GM21576 (cell line): ENCODE measurements around the gene TRIM47.
"Not testable (repeated sequence)": the region's sequence is repeated elsewhere in the genome, so short reads cannot be mapped to it uniquely, and the experiment has no call there.

Experiments
- ATAC-seq: cut with Tn5 transposase; IDR thresholded peaks from one replicate; pipeline ENCODE4 v1.9.1; 2021; ENCODE audit warnings: mild to moderate bottlenecking, moderate library complexity; ENCODE audit not compliant: unreplicated experiment

The TRIM47 gene

DNA sequence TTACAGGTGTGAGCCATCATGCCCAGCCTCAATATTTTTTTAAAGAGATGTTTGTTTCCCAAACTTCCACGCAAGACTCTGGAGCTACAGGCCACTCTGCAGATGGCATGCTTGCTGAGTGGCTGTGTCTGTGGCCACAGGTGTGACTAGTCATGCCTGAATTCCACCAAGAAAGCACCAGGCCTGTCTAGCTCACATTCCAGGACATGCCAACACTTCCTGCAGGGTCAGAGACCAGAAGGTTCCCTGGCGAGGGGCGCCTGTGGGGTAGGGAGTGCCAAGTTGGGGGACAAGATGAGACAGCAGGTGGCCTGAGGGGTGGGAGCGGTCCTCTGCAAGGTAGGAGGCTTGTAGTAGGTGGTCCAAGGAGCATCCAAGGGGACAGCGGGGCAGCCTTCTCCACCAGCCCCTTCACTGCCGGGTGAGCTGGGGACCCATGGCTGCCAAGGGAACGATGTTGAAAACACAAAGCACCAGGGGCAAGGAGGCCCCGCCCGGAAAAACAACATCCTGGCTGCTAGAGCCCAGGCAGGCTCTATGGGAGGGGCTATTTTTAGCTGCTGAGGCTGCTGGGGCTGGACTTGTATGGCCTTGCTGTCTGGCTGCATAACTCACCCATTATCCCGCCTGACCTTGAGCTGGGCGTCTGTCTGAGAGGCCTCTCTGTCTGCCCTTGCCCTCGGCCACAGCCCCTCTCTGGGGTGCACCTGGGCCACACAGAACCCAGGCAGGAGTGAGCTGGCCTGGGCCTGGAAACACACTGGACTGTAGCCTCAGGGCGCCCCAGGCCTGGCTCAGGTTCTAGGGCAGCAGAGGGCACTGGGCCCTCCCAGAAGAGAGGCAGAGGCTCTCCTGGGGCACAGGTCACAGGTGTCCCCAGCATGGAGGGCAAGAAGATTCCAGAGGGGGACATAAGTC, 5.7 kb downstream of the TRIM47 start:
- no peak for ATAC-seq

DNA sequence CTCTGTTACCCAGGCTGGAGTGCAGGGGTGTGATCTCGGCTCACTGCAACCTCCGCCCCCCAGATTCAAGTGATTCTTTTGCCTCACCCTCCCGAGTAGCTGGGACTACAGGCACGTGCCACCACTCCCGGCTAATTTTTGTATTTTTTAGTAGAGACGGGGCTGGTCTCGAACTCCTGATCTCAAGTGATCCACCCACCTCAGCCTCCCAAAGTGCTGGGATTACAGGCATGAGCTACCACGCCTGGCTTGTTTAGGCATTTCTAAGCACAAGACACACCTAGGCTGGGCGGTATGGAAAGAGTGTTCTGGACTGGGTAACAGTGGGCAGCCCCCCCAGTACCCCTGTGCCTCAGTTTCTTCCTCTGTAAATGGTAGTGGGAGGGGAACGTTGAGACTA, 8.2 kb downstream of the TRIM47 start:
- not testable (repeated sequence) for ATAC-seq

DNA sequence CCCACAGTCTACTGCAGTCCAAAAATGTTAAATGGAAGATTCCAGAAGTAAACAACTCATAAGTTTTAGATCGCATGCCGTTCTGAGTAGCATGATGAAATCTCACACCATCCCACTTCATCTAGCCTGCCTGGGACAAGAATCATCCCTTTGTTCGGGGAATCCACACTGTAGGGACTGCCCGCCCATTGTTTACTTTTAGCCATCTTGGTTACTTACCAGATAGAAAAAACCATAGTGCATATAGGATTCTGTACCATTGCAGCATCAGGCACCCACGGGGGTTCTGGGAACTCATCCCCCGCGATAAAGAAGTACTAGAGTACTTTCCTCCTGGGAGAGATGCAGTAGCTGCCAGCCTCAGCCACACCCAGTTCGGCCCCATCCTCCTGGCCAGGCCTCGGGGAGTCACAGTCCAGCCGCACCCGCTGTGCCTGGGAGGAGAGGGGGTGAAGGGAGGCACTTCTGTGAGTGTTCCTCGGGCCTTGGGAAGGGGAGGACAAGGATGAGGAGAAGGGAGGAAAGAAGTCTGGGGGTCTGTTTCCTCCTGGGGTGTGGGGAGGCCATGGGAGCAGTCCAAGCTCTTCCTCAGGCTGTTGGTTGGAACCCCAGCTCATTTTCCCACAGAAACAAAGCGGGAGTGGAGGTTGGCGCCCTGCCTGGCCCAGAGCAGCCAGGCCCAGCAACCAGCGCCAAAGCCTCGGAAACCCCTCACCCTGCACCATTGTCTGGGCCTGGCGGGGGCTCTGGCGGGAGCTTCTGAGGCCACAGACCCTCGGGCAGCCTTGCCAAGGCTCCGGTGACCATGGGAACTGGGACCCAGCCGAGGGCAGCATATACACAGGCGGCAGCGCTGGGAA, 8.9 kb downstream of the TRIM47 start:
- ATAC-seq = no peak

DNA sequence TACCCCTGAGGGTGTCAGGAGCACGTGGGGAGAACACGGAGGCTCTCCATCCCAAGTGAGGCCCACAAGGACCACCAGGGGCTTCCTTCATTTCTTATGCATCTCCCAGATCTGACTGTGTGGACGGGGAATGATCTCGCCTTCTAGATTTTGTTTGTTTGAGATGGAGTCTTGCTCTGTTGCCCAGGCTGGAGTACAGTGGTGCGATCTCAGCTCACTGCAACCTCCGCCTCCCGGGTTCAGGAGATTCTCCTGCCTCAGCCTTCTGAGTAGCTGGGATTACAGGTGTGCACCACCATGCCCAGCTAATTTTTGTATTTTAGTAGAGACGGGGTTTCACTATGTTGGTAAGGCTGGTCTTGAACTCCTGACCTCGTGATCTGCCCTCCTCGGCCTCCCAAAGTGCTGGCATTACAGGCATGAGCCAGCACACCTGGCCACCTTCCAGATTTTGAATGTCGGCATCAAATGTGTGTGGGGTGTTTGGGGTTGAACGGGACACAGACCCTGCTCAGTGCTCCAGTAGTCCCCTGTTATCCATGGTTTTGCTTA, 9.6 kb downstream of the TRIM47 start:
- ATAC-seq = not testable (repeated sequence)

DNA sequence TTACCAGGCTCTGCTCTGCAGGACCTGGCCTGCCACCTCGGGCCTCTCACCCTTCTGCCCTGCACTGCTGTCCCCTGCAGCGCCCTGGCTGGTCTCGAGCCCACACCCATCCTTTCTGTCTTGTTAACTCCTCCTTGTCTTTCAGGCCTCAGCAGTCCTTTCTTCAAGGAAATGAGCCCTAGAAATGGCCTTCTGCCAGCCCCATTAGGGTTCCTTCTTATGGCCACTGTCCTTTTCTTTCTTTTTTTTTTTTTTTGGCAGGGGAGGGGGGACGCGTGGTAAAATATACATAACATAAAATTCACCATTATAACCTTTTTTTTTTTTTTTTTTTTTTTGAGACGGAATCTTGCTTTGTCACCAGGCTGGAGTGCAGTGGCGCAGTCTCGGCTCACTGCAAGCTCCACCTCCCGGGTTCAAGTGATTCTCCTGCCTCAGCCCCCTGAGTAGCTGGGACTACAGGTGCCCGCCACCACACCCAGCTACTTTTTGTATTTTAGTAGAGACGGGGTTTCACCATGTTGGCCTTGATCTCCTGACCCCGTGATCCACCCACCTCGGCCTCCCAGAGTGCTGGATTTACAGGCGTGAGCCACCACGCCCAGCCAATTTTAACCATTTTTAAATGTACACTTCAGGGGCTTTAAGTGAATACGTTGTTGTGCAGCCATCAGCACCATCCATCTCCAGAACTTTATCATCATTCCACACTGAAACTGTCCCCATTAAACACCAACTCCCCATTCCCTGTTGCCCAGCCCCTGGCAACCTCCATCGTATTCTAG, 12.8 kb downstream of the TRIM47 start:
- not testable (repeated sequence) for ATAC-seq

DNA sequence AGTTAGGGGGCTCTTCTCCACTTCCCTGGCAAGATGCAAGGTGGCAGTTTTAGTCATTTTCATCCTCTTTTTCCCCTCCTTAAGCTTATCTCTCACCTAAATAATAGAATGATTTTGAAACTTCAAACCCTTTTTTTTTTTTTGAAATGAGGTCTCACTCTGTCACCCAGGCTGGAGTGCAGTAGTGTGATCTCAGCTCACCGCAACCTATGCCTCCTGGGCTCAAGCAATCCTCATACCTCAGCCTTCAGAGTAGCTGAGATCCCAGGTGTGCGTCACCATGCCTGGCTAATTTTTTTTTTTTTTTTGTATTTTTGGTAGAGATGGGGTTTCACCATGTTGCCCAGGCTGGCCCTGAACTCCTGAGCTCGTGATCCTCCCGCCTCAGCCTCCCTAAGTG, 13.5 kb downstream of the TRIM47 start:
- peak; percentile 22 for ATAC-seq

DNA sequence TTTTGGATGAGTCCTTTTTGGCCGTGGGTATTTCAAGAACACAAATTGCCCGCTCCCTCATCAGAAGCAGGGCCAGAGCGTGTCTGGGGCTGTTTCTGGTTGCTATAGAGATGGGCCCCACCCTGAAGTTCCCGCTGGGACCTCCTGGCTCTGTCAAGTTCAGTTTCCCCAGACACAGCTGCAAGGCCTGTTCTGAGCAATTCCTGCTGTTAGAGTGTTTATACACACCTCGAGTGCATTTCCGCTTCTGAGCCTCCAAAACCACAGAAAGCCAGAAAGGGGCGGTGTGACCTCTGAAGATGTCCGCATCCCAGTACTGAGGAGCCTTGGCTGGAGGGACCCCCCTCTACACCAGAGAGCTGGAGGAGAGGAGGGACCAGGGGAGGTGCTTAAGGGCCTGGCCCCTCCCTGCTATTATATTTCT, 13.9 kb downstream of the TRIM47 start:
- peak; percentile 79 for ATAC-seq

DNA sequence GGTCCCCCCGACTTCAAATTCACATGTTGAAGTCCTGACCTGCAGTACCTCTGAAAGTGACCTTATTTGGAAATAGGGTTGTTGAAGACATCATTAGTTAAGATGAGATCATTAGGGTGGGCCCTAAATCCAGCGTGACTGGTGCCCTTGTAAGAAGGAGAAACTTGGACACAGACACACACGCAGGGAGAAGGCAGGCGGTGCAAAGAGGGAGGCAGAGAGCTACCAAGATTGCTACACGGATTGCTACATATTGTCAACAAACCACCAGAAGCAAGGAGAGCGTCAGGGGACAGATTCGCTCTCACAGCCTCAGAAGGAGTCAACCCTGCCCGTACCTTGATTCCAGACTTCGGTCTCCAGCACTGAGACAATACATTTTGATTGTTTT, 16.5 kb downstream of the TRIM47 start:
- no peak for ATAC-seq

DNA sequence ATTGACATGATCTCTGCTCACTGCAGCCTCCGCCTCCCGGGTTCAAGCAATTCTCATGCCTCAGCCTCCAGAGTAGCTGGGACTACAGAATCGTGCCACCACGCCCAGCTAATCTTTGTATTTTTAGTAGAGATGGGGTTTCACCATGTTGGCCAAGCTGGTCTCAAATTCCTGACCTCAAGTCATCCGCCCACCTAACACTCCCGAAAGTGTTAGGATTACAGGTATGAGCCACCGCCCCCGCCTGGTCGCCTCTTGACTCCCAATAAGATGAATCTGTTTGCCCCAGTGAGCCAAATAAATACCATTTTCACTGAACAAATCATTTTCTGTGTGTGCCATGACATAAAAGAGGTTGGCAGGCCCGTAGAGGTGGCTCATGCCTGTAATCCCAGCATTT, 19.0 kb downstream of the TRIM47 start:
- ATAC-seq = not testable (repeated sequence)

DNA sequence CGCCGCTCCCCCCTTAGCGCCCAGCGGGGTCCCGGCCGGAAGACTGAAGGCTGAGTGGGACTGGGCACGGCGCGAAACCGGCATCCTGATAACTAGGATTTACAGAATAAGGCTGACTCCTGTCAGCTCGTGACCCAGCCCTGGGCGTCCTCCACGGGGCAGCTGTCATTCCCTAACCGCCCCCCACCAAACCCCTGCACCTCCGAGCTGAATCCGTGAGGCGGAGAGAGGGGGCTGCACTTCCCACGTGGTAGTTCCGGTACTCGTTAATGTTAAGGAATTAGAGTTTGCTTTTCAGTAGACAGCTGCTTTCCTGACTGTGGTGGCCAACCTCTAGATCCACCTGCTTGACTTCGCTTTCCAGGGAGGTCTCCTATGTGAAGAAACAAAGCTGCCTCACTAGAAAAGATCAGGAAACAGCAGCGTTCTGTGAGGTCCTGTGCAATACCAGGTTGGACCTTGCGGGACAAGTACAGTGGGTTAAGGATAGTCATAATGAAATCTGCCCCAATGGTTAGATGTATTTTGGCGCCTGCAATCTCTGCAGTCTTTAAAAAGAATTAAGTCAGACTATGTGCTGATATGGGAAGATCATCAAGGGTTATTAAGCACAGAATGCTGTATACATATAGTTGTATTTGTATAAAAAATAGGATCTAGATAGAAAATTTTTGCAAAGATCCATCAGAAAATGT, 22.2 kb downstream of the TRIM47 start:
- peak; percentile 32 for ATAC-seq

DNA sequence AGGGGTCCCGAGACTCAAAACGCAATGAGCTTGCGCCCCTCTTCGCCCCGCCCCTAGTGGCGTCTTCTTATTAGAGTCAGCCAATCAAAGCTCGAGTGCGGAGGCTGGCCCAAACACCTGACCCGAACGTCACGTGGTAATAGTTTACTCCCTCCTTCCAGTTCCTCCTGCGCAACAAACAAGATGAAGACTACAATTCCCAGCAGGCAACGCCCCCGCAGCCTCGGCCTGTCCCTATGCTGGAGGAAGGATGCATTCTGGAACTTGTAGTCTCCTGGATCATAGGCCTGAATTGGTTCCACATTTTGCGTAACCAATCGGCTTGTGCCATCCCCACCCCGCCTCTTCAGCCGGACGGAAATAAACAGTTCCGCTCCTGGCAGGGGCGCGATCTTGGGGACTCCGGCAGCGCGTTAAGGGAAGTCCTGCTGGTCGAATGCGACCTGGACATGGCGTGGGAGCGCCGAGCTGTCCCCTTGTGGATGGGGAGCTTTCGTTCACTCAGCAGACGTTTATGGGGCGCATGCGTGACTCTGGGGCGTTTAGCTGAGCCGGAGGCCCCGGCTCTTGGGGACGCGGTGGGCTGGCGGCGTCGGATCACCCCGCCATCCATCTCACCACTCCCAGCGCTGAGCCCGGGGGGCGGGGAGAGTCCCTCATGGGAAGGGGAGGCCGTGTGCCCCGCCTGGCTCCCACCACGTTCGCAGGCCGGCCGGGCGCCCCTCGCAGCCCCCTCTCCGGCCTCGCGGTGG, 22.9 kb downstream of the TRIM47 start, which contains the start of gene WBP2:
WBP2 (minus strand) TSS at position 26 of the 752 bp plus-strand sequence. CDS start 38 bp downstream, outside the sequence.
- ATAC-seq = peak; percentile 80

DNA sequence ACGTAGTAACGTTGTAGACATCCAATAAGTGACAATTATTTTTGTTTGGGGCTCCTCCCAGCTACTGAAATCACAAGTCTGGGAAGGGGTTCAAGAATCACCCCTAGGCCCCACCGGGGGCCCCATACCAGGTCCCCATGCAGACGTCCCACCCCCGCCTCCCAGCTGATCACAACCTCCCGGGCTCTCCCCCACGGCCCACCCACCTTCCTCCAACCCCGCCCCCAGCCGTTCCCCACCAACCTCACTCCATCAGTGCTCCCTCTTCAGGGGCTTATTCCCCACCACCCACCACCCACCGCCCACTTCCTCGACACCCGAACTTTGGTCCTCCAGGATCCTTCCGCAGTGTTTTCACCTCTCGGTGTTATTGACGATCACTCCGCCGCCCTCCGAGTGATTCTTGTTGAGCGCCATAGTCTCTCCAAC, 23.5 kb downstream of the TRIM47 start:
- no peak for ATAC-seq

DNA sequence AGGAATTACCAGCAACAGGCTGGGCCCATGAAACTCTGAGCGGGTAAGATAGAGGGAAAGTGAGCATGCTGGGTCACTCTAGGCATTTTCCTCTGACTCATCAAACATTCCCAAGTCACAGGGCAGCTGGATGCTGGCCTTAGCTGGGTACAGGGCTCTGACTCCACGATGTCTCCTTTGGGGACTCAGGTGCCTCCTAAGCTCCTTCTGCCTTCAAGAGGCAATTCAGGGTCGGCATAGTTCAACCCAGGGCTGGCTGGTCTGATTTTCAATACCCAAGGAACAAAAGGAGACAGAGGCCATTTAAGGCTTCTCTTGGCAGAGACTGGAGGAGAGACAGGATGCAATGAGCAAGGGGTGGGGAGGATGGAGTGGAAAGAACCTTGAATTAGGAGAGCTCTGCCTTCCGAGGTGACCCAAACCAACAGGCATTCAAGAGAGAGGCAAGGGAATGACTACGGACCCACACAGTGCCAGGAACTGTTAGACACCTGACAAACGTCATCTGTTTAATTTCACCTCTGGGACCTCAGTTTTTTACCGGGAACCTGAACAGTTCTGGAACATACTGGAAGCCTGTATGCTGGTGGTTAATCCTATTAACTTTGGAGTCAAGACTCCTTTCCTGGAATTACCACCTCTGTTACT, 24.2 kb downstream of the TRIM47 start:
- ATAC-seq = no peak

DNA sequence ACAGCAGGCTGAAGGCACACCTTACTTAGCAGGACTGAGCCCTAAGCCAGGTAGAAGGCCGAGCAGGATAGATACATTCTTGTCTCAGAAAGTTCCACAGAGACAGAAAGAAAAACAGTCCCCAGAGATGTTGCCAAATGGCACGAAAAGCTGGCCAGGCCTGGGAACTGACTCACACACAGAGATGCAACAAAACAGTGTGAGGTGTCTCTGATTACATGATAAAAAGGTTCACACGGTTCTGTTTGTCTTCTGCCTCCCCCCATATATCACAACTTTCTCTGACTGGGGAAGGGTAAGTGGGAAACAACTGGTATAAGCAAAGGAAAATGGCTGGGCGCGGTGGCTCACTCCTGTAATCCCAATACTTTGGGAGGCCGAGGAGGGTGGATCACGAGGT, 24.9 kb downstream of the TRIM47 start:
- no peak for ATAC-seq

DNA sequence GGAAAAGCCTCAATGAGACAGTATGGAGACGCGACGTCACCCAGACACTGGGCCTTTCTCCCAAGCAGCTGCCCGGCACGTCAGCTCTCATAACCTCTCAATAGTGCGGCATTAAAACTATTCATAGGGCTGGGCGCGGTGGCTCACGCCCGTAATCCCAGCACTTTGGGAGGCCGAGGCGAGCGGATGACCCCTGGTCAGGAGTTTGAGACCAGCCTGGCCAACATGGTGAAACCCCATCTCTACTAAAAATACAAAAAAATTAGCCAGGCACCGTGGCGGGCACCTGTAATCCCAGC, 26.7 kb downstream of the TRIM47 start:
- ATAC-seq = not testable (repeated sequence)

DNA sequence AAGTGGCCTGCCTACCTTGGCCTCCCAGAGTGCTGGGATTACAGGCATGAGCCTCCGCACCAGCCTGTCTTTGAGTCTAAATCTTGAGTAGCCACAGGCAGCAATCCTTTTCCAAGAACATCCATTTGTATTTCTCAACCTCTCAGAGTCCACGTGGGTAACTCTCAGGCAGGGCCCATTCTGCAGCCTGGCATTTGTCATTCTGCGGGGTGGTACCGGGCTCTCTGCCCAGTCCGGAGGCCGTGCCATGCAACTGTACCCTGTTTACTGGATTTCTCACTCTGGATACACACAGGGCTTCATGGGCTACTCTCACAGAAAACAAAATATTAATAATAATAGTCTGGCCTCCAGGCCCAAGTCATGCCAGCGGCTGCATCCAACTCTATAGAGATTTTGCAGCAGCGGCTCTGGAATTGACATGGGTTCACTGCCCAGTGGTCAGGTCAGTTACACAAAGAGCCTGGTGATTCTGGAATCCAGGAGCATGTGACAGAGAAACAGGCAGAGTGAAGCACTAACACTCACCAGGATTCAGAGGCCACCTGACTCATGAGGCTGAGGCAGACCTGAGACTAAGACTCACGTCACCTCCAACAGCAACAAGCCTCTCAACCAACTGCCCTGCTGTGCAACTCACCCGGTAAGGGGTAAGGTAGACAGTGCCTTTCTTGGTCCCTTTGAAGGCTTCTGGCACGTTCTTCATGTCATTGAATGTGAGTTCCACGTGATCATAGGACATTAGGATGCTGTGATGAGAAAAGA, 27.3 kb downstream of the TRIM47 start:
- no peak for ATAC-seq

DNA sequence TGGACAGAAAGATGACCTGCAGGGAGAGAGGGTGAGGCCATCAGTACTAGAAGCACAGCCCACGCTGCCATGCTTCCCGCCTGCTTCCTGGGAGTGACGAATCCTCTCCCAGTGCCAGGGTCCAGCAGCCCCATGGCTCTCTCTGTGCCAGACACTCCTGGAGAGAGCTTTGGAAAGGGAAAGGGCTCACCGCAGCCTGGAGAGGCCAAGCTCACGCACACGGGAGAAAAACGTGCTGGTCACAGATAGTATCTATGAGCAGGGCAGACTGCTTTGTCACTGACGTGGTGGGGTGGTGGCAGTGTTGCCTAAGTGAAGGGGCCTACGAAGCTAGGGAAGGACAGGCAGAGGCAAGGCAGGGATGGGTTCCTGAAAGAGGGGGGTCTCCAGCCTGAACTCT, 28.7 kb downstream of the TRIM47 start:
- ATAC-seq = no peak

DNA sequence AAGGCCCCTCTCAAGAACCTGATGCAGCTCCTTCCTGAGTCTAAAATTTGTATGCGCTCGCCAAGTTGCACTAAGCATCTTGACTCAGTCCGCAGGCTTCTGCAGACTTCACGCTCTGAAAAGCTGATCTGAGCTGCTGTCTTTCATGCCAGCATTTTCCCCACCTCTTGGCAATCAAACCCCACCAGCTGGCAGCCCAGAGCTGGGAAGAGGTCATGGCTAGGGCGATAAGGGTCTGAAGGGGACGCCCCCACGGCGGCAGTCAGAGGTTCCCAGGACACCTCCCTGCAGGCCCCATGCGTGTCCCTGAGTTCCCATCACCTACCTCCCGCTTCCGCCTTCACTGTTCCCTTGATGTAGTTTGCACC, 29.1 kb downstream of the TRIM47 start:
- ATAC-seq = no peak
